IPS-18c (cell line): ENCODE data around the gene PGPEP1.

Experiments
- H3K4me3 ChIP-seq: 2 replicates; pipeline ENCODE4 v1.7.0; 2013; ENCODE audit warnings: low read depth, mild to moderate bottlenecking, low read length, moderate library complexity; ENCODE audit not compliant: insufficient read depth
- H3K9me3 ChIP-seq: one replicate; pipeline ENCODE4 v1.6.1; 2013; ENCODE audit warnings: mild to moderate bottlenecking, low read length, moderate library complexity; ENCODE audit not compliant: control insufficient read depth, insufficient read depth

PGPEP1 gene

DNA sequence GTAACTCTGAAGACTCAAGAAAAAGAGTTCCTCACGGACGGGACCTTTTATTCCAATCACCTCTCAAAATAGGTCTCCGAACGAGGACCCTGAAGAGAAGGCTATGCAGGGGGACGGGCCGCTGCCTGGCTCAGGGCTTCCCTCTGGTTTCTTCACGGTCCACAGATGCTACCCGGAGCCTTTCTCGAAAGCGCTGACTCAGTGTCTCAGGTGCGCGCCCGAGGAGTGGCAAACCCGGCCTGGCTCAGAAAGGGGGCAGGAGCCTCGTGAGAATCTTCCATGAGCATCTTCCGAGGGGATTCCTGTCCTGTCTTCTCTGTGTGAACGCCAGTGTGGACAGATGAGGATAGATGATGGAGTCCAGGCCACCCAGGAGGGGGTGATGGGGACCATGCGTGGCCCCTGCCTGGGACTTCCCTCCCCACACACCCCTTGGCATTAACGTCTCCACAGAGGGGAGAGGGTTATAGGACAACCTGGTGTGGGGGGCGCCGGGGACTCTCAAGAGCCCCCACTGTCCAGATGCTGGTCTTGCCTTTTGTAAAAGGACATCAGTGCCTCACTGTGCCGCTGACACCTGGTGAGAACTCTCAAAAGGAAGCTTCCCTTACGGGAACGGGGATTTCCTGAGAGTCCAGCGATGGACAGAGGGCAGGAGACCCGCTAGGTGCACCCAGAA, 34.0 kb upstream of the PGPEP1 start:
- H3K9me3 ChIP-seq = peaks cover 2% of the 10 kb centered on the region

DNA sequence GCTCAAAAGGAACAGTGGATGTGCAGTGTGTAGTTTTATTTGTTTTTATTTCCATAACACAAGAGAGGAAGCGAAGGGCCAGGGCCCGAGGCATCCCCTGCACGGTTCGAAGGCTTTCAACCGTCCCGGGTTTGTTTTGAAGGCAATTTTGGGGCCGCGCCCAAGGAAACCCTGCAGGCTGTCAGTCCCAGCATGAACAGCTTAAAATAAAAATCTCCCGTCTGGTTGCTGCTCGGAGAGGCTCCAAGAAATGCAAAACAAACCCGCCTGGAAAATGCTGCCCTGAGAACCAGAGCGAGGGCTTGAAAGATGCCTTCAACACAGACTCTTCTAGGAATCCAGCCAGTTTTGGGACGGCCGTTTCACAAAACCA, 33.5 kb upstream of the PGPEP1 start:
- no peak overlapping the region for H3K4me3 ChIP-seq

More for the DNA sequence above, 34.0 kb upstream of the PGPEP1 start:
- no peak overlapping the region for H3K4me3 ChIP-seq

DNA sequence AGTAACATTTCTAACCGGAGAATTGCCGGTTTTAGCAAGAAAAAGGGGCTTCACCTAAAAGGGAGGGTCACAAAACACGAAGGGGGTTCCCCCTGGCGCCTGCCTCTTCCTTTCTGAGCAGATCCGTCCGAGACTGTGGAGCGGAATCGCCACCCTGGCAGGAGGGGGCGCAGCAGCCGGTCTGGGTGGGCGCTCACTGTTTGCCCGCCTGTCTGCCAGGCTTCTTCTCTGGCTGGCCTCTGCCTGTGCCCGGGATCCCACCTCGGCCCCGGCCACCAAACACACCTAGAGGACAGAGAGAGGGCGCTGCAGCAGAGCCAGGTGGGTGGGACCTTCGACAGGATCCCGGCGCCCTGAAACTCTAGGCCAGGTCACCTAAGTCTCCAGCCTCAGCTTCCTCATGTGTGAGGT, 33.1 kb upstream of the PGPEP1 start:
- Histone ChIP-seq H3K4me3 (no peak overlapping the region), H3K9me3 (no peaks in the 10 kb centered on the region)

More for the DNA sequence above, 33.5 kb upstream of the PGPEP1 start:
- H3K9me3 ChIP-seq = no peaks in the 10 kb centered on the region

DNA sequence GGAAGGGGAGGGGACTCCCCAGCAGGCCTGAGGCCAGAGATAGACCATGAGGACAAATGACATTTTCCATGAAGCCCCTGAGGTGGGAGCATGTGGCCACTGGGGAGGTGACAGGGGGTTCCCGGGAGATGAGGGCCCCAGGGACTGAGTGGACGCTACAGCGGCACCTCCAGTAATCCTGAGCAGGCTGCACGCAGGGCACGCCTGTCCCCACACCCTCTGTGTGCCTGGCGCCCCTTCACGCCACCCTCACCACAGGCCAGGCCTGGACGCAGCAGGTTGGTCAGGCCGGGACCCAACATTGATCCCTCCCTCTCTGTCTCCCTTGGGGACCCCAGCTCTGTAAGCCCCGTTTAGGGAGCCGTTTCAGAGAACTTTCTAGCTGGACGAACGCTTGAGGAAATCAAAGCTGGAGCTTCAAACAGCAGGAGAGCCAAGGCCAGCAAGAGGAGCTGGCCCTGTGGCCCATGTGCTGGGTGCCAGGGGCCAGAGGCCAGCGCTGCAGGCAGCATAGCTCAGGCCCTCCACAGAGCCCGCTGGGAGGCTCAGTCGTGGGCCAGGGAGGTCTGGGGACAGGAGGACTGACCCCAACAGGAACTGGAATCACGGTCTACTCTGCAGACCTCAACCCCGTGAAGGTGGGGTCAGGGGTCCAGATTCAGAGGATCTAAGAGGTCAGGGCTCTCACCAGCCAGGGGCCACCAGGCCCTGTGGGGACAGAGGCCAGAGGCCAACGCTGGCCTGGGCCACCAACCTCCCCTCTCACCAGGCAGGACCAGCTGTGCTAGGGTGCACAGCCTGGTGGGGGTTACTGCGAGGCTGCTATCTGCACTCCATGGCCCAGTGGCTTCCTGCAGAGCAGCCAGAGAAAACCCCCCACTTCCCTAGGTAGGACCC, 32.1 kb upstream of the PGPEP1 start:
- Histone ChIP-seq H3K9me3 (no peaks in the 10 kb centered on the region), H3K4me3 (no peak overlapping the region)

DNA sequence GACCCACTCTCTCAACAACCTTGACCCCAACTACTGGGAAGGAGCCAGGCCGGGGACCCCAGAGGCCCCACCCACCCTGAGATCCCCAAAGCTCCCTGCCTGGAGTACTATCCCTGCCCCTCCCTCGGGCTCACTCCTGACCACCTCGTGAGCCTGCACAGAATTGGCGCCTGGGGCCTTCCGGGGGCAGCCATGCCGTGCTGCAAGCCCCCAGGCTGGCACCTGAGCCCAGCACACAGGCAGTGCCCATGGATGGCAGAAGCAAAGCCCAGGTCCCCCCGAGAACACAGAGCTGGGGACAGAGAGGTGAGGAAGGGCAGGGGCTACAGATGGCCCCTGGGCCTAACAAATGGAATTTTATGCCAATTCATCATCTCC, 31.5 kb upstream of the PGPEP1 start:
- Histone ChIP-seq H3K4me3 (no peak overlapping the region), H3K9me3 (no peaks in the 10 kb centered on the region)

DNA sequence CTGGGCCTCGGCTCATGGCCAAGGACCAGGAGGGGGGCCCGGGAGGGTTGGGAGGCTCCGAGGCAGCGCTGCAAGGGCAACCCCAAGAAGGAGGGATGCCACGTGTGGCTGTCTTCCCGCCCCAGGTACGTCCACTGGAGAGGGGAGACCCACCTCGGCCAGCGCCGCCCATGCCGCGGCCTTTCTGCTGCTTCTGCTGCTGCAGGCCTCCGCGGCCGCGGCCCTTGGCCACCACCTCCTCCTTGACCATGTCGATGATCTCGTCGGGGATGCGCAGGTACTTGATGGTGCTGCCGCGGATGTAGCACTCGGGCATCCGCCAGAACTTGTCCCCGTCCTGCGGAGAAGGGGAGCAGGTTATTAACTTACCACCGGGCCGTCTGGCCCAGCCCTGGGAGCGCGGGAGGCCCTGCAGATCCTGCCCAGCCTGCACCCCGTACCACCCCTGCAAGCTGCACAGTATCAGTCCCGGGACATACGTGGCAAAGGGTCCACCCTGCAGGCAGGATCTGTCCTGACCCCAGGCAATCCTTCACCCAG, 30.8 kb upstream of the PGPEP1 start:
- no peaks in the 10 kb centered on the region for H3K9me3 ChIP-seq

DNA sequence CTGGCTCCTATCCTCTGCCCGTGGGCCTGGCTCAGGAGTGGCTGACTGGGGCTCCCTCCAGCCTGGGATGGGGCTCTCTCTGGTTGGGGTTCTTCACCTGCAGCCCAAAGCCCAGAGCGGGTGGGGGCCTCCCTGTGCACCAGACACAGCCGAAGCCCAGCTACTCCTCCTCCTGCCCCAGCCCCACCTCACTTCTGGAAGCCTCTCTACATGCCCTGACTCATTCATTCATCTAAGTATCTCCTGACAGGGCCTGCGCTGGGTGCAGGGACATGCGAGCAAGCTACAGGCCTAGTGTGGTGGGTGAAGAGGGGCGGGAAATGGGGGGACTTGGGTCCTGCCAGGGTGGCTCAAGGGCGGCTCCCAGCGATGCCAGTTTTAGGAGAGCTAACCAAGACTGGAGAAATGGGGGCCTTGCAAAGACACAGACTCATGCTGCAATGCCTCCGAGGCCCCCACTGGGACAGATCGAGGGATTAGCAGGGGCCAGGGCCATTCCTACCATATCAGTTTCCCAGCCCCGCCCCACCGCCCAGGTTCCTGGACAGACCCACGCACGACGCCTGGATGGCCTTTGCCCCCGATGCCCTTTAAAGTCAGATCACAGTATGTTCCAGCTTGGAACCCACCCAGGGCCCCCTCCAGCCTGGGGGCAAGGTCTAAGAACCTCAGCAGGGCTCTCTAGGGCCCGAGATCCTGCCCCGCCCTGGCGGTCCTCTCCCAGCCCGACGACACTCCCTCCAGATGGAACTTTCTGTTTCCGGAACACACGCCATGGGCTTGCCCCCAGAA, 30.1 kb upstream of the PGPEP1 start:
- Histone ChIP-seq H3K4me3 (no peak overlapping the region), H3K9me3 (no peaks in the 10 kb centered on the region)

More for the DNA sequence above, 30.8 kb upstream of the PGPEP1 start:
- H3K4me3 ChIP-seq = no peak overlapping the region

DNA sequence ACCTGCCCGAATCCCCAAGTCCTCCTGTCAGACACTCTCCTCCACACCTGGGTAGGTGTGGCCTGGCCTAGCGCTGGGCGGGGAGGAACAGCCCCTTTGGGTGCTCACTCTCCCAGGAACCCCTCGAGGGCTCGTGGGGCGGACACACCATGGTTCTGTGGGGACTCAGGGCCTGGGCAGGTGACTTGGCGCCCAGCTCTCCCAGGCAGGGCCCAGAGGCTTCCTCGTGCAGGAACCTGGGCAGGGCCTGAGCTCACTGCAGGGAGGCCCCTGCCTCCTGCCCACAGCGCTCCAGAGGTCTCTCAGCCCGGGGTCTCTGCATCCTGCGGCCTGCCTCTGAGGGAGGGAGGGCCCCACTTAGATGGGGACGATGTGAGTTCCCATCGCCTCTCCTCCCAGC, 29.4 kb upstream of the PGPEP1 start:
- Histone ChIP-seq H3K4me3 (no peak overlapping the region), H3K9me3 (no peaks in the 10 kb centered on the region)

DNA sequence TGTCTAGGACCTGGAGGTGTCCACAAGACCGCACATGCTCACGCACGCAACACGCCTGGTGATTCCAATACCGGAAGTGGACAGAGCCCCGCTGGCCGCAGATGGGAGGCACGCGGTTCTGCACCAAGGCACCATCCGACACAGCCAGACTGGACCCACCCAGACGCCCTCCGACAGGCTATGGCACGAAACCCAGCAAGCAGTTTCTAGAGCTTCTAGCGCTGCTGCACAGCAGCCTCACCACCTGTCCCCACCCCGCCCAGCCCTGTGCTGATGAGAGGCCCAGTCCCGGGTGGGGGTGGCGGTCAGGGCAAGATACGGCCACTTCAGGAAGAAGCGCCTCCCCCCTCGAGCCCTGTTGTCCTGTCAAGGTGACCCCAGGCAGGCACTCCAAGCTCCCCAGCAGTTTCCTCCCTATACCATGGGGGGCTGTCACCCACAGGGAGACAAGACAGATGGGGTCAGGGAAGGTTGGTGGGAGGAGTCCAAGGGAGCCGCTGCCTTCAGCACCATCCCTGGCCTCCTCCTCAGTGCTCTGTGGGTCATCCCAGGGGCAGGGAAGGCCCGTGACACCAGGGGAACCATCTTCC, 28.8 kb upstream of the PGPEP1 start:
- no peak overlapping the region for H3K4me3 ChIP-seq
- no peaks in the 10 kb centered on the region for H3K9me3 ChIP-seq

DNA sequence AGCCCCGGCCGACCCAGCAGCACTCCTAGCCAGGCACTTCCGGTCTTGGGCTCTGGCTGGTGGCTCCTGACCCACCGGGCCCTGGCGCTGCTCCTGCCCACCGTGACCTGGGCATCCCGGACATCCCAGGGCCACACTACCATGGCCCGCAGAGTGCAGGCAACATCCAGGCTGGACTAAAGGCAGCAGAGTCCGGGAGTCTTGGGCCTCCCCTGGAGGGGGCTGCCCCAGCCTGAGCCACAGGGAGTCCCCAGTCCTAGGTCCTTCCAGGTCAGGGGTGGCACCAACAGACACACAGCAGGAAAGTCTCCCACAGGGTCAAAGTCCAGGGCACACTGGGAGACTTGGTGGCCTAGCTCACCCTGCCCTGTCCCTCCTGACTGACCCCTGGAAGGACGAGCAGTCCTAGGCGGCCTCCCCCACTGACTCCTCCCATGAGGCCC, 28.3 kb upstream of the PGPEP1 start:
- no peaks in the 10 kb centered on the region for H3K9me3 ChIP-seq
- no peak overlapping the region for H3K4me3 ChIP-seq

DNA sequence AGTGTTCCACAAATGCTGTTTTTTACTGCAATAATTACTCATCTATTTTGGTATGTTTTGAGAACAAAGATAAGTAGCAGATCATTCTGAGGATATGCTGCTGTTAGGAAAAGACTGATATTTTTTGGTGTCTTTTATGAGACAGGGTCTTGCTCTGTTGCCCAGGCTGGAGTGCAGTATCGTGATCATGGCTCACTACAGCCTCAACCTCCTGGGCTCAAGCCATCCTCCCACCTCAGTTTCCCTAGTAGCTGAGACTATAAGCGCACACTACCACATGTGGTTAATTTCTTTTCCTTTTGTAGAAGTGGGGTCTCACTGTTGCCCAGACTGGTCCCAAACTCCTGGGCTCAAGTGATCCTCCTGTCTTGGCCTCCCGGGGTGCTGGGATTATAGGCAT, 27.0 kb upstream of the PGPEP1 start:
- no peaks in the 10 kb centered on the region for H3K9me3 ChIP-seq
- no peak overlapping the region for H3K4me3 ChIP-seq

DNA sequence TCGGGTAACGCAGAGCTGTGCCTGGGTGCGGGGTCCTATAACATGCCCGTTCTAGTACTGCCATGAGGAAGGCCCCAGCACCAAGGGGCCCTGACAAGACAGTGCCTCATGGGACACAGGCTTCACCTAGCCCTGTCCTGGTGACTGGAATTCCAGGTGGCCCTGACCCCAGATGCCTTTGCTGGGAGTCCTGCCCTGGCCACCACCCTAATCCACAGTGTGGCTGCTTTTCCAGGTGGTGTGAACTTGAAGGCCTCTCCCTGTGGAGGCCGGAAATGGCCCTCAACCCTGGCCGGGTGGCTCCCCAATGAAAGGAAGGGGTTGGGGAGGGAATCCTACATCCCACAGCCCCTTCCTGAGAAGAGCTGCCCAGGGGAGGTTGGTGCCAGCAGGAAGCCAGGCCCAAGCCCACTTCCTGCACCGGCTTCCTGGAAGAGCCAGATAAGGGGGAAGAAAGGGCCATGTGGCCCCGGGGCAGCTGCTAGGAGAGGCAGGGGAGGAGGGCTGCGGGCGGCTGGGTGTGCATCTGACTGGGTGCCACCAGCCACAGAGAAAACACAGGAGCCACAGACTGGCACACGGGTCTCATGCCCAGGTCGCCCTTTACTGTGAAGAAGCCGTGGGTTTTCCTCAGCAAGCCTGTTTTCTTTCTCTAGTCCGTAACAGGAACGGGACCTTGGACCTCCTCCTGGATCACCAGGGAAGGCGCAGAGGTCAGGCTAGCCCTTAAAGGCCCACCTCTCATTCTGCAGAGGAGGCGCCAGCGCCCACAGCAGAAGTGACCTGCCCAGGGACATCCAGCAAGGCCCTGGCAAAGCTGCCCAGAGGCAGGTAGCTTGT, 22.2 kb upstream of the PGPEP1 start:
- no peak overlapping the region for H3K4me3 ChIP-seq
- no peaks in the 10 kb centered on the region for H3K9me3 ChIP-seq

DNA sequence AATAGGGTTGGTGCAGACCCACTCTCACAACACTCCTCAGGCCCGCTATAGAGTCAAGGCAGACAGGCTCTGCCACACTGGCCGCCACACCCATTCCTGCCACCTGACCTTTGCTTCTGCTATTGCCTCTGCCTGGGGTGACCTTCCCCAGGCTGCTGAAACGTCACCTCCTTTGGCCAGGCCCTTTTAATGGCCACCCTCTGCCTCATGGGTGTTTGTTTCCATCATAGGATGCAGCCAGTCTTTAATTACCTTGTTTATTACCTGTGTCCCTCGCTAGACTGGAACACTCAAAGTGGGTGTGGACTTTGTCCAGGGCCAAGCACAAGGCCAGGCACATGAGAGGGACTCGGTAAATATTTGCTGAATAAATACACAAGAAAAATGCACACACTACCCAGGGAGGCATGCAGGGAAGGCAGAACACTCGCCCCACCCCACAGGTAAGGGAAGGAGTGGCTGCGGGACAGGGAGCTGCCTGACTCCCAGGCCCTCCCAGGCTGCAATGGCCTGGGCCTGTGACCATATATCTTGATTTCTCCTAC, 20.7 kb upstream of the PGPEP1 start:
- Histone ChIP-seq H3K9me3 (no peaks in the 10 kb centered on the region), H3K4me3 (no peak overlapping the region)

DNA sequence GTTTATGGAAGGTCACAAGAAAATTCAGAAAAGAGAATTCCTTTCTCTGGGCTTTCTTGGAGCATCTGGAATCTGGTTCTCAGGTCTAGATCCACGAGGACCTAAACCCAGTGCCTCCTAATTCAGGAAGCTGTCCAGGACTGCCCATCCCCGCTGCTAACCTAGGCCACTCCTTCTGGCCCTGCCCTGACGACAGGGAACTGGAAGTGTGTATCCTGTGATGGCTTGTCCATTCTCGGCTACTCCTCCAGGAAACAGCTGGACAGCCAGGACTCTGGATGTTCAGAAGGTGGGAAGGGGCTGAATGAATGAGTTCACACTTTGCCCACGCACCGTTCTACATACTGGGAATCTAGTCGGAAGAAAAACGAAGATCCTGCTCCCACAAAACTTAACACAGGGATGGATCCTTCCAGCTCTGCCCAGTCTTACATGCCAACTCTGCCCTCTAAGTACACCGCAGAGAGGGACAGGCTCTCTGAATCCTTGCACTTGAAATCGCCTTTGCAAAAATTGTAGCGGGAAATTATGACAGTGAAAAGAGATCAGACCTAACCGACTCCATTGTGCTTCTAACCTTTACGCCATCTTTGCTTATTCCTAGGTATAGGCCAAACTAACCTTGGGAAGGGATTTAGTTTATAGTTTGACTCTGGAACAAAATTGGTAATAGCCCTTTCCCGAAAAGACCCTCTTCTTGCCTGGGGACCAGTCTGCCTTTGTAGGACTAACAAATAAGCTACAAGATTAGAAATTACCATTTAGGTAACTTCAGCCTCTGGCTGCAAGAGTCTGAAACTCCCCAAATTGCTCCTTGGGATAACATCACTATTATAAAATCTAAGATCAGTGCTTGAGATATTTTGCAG, 19.3 kb upstream of the PGPEP1 start:
- no peaks in the 10 kb centered on the region for H3K9me3 ChIP-seq
- H3K4me3 ChIP-seq = peak overlapping the region; percentile 17; the same call in 1 of the 2 replicates

DNA sequence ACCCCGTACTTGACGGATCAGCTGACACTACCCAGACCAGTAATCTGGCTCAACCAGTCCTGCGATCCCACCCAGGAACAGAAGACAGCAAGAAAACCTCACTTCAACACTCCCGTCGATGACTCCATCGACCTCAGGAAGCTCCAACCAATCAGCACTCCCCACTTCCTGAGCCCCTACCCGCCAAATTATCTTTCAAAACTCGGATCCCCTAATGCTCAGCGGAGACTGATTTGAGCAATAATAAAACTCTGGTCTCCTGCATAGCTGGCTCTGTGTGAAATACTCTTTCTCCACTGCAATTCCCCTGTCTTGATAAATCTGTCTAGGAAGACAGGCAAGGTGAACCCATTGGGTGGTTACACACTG, 18.7 kb upstream of the PGPEP1 start:
- peak overlapping the region; percentile 92; the same call in 1 of the 2 replicates for H3K4me3 ChIP-seq

More for the DNA sequence above, 18.7 kb upstream of the PGPEP1 start:
- H3K9me3 ChIP-seq = no peaks in the 10 kb centered on the region
